Mesenchymal stem cell (in vitro differentiated cells and primary cell): Measurements from ENCODE around the gene UPF2.

Experiments
- DNase-seq: peaks from one replicate; pipeline ENCODE4 v3.0.0-alpha.2; 2013
- H2AFZ ChIP-seq: one replicate; pipeline ENCODE4 v1.6.1; 2013; ENCODE audit warnings: low read depth, mild to moderate bottlenecking, control low read depth, inconsistent platforms, low read length, moderate library complexity
- H2AK5ac ChIP-seq: 2 replicates; pipeline ENCODE4 v1.6.1; 2013; ENCODE audit warnings: low read length, moderate library complexity, mild to moderate bottlenecking, inconsistent platforms; ENCODE audit not compliant: severe bottlenecking
- H2BK120ac ChIP-seq: one replicate; pipeline ENCODE4 v1.6.1; 2013; ENCODE audit warnings: low read depth, mild to moderate bottlenecking, inconsistent platforms, low read length, moderate library complexity
- H2BK12ac ChIP-seq, 2 experiments: one replicate each; pipeline ENCODE4 v1.6.1; 2013; ENCODE audit warnings: inconsistent platforms in 2 of 2, low read length in 2 of 2, mild to moderate bottlenecking in 2 of 2, moderate library complexity in 2 of 2, control low read depth in 1 of 2
- H2BK15ac ChIP-seq: one replicate; pipeline ENCODE4 v1.6.1; 2013; ENCODE audit warnings: mild to moderate bottlenecking, low read depth, inconsistent platforms; ENCODE audit not compliant: poor library complexity, severe bottlenecking
- H2BK5ac ChIP-seq: 2 replicates; pipeline ENCODE4 v1.6.1; 2013; ENCODE audit warnings: low read depth, mild to moderate bottlenecking, low read length, control low read depth, inconsistent platforms; ENCODE audit not compliant: poor library complexity, severe bottlenecking
- H3K14ac ChIP-seq, 2 experiments: one replicate each; pipeline ENCODE4 v1.6.1; 2013; ENCODE audit warnings: inconsistent platforms in 2 of 2, low read length in 2 of 2, control low read depth in 1 of 2, mild to moderate bottlenecking in 1 of 2, moderate library complexity in 1 of 2
- H3K18ac ChIP-seq, 2 experiments: one replicate each; pipeline ENCODE4 v1.6.1; 2013; ENCODE audit warnings: inconsistent platforms in 2 of 2, low read length in 2 of 2, control low read depth in 1 of 2, low read depth in 1 of 2, mild to moderate bottlenecking in 1 of 2
- H3K23ac ChIP-seq, 2 experiments: one replicate each; pipeline ENCODE4 v1.6.1; 2013; ENCODE audit warnings: inconsistent platforms in 2 of 2, low read length in 2 of 2, mild to moderate bottlenecking in 2 of 2, moderate library complexity in 2 of 2, control low read depth in 1 of 2
- H3K27ac ChIP-seq: 2 replicates; pipeline ENCODE4 v1.5.1; 2013; ENCODE audit warnings: mild to moderate bottlenecking, moderate library complexity, low read length, control low read depth, inconsistent platforms; ENCODE audit not compliant: poor library complexity, severe bottlenecking
- H3K27me3 ChIP-seq, 2 experiments: 2 replicates each; pipeline versions ENCODE4 v1.6.1 to v1.7.0; 2013; ENCODE audit warnings: low read length in 2 of 2, mild to moderate bottlenecking in 2 of 2, moderate library complexity in 2 of 2, control low read depth in 1 of 2, inconsistent platforms in 1 of 2; ENCODE audit not compliant: control insufficient read depth in 1 of 2, insufficient read depth in 1 of 2
- H3K36me3 ChIP-seq, 2 experiments: 2 replicates each; pipeline versions ENCODE4 v1.6.1 to v1.7.0; 2013; ENCODE audit warnings: low read length in 2 of 2, control low read depth in 1 of 2, inconsistent platforms in 1 of 2, low read depth in 1 of 2, mild to moderate bottlenecking in 1 of 2; ENCODE audit not compliant: insufficient read depth in 2 of 2, control insufficient read depth in 1 of 2
- H3K4ac ChIP-seq, 2 experiments: one replicate each; pipeline ENCODE4 v1.6.1; 2013; ENCODE audit warnings: inconsistent platforms in 2 of 2, low read length in 2 of 2, mild to moderate bottlenecking in 2 of 2, moderate library complexity in 2 of 2, control low read depth in 1 of 2, low read depth in 1 of 2
- H3K4me1 ChIP-seq: 2 replicates; pipeline ENCODE4 v1.6.1; 2013; ENCODE audit warnings: low read depth, low read length, control low read depth; ENCODE audit not compliant: control insufficient read depth, insufficient read depth
- H3K4me2 ChIP-seq: 2 replicates; pipeline ENCODE4 v1.6.1; 2013; ENCODE audit warnings: low read length, mild to moderate bottlenecking, inconsistent platforms; ENCODE audit not compliant: poor library complexity, severe bottlenecking
- H3K4me3 ChIP-seq, 2 experiments: 2 replicates each; pipeline versions ENCODE4 v1.5.1 to v1.7.0; 2013; ENCODE audit warnings: low read length in 2 of 2, mild to moderate bottlenecking in 2 of 2, control low read depth in 1 of 2, low read depth in 1 of 2; ENCODE audit not compliant: insufficient read depth in 1 of 2
- H3K79me1 ChIP-seq: replicated peaks from 2 replicates; pipeline ENCODE4 v1.6.1; 2013; ENCODE audit warnings: mild to moderate bottlenecking, control low read depth, low read length, inconsistent platforms; ENCODE audit not compliant: poor library complexity, severe bottlenecking
- H3K9ac ChIP-seq: 2 replicates; pipeline ENCODE4 v1.7.0; 2013; ENCODE audit warnings: mild to moderate bottlenecking, low read length, moderate library complexity
- H3K9me3 ChIP-seq: 2 replicates; pipeline ENCODE4 v1.7.0; 2013; ENCODE audit warnings: mild to moderate bottlenecking, low read length; ENCODE audit not compliant: control insufficient read depth
- H4K8ac ChIP-seq: one replicate; pipeline ENCODE4 v1.6.1; 2013; ENCODE audit warnings: inconsistent platforms, mild to moderate bottlenecking, low read length, moderate library complexity
- H4K91ac ChIP-seq: one replicate; pipeline ENCODE4 v1.6.1; 2013; ENCODE audit warnings: mild to moderate bottlenecking, low read length, inconsistent platforms
- WGBS: methylation state at CpG from one replicate; pipeline ENCODE4 v1.1.7; 2013; ENCODE audit warnings: mixed read lengths; 5-methylcytosine and 5-hydroxymethylcytosine counted together

UPF2 gene

GRCh38 chr10:11909618-11910017, 133.0 kb downstream of the UPF2 start:
- Histone ChIP-seq H3K4ac (no peak overlapping the region), H3K79me1 (no peaks in the 10 kb centered on the region), H3K18ac (no peak overlapping the region), H3K36me3 (no peaks in the 10 kb centered on the region), H4K91ac (no peak overlapping the region), H3K14ac (peak overlapping the region in 1 of 2 experiments; percentile 58), H2BK120ac (no peak overlapping the region), H3K4me3 (no peak overlapping the region), H2BK15ac (no peak overlapping the region), H3K4me2 (no peak overlapping the region), H3K4me1 (peaks cover 6% of the 10 kb centered on the region), H3K27me3 (peaks cover 0 to 18% of the 10 kb centered on the region in 2 experiments), H3K9ac (no peak overlapping the region), H3K27ac (no peak overlapping the region), H2AFZ (no peak overlapping the region), H2BK5ac (no peak overlapping the region), H2AK5ac (no peak overlapping the region), H4K8ac (no peak overlapping the region), H2BK12ac (no peak overlapping the region), H3K23ac (no peak overlapping the region), H3K9me3 (no peaks in the 10 kb centered on the region)
- DNase-seq = no peak
- 84% methylated on average over 10 of the region's 10 CpGs for WGBS

GRCh38 chr10:11908991-11909390, 133.6 kb downstream of the UPF2 start:
- WGBS = 94% methylated on average over 11 of the region's 11 CpGs
- Histone ChIP-seq H2AK5ac (no peak overlapping the region), H2BK15ac (peak overlapping the region; percentile 38), H3K79me1 (no peaks in the 10 kb centered on the region), H3K4me3 (no peak overlapping the region), H3K4me1 (peaks cover 6% of the 10 kb centered on the region), H3K14ac (no peak overlapping the region), H3K9ac (no peak overlapping the region), H2BK12ac (no peak overlapping the region), H3K23ac (no peak overlapping the region), H2BK5ac (no peak overlapping the region), H4K91ac (no peak overlapping the region), H3K9me3 (no peaks in the 10 kb centered on the region), H4K8ac (no peak overlapping the region), H2BK120ac (no peak overlapping the region), H2AFZ (no peak overlapping the region), H3K4me2 (no peak overlapping the region), H3K4ac (no peak overlapping the region), H3K27me3 (peaks cover 0 to 18% of the 10 kb centered on the region in 2 experiments), H3K18ac (no peak overlapping the region), H3K27ac (no peak overlapping the region), H3K36me3 (no peaks in the 10 kb centered on the region)
- no peak for DNase-seq

- H3K9me3 ChIP-seq = no peaks in the 10 kb centered on the region
- no peak overlapping the region for H2AK5ac ChIP-seq
- H3K23ac ChIP-seq = no peak overlapping the region
- H2BK120ac ChIP-seq = no peak overlapping the region
- peaks cover 6% of the 10 kb centered on the region for H3K4me1 ChIP-seq
- no peak overlapping the region for H2BK12ac ChIP-seq
- no peak overlapping the region for H3K14ac ChIP-seq
- H3K18ac ChIP-seq = no peak overlapping the region
- no peaks in the 10 kb centered on the region for H3K79me1 ChIP-seq
- H3K9ac ChIP-seq = no peak overlapping the region
- no peak overlapping the region for H4K91ac ChIP-seq
- no peak overlapping the region for H2AFZ ChIP-seq
- H3K4me2 ChIP-seq = no peak overlapping the region
- no peak overlapping the region for H3K27ac ChIP-seq
- H3K36me3 ChIP-seq = no peaks in the 10 kb centered on the region
- no peak overlapping the region for H3K4ac ChIP-seq
- H3K4me3 ChIP-seq = no peak overlapping the region
- H2BK5ac ChIP-seq = no peak overlapping the region
- no peak for DNase-seq
- WGBS = 90% methylated on average over 10 of the region's 10 CpGs
- H4K8ac ChIP-seq = no peak overlapping the region
- H3K27me3 ChIP-seq = peaks cover 0 to 18% of the 10 kb centered on the region in 2 experiments
- no peak overlapping the region for H2BK15ac ChIP-seq
Measured at GRCh38 chr10:11908536-11908935, 134.1 kb downstream of the UPF2 start.

GRCh38 chr10:11907914-11908313, 134.7 kb downstream of the UPF2 start:
- DNase-seq = no peak
- Histone ChIP-seq H2BK120ac (no peak overlapping the region), H4K8ac (no peak overlapping the region), H3K27me3 (peaks cover 0 to 13% of the 10 kb centered on the region in 2 experiments), H4K91ac (no peak overlapping the region), H2AFZ (no peak overlapping the region), H2BK15ac (no peak overlapping the region), H3K4me2 (no peak overlapping the region), H3K36me3 (no peaks in the 10 kb centered on the region), H3K27ac (no peak overlapping the region), H3K4me1 (peaks cover 6% of the 10 kb centered on the region), H3K4me3 (no peak overlapping the region), H3K18ac (no peak overlapping the region), H3K79me1 (no peaks in the 10 kb centered on the region), H3K14ac (no peak overlapping the region), H3K9ac (no peak overlapping the region), H2AK5ac (no peak overlapping the region), H2BK5ac (no peak overlapping the region), H2BK12ac (no peak overlapping the region), H3K4ac (no peak overlapping the region), H3K9me3 (no peaks in the 10 kb centered on the region), H3K23ac (no peak overlapping the region)
- WGBS = 92% methylated on average over 18 of the region's 18 CpGs
